ENCODE measurements around the gene DOCK6. TPM values are rescaled to one million over a fixed set of nuclear protein-coding genes. Genes with fewer than 3 reads are reported as not detected.
A peak's percentile ranks its signal among the peaks of the same experiment; 100 is the strongest.

DOCK6 gene
- total and polyA plus RNA-seq, 2 of the 13 experiments (the other 11 are each of a cell fraction or from before 2014, with no cell fraction given): 5.4 to 38.1 TPM

DNA sequence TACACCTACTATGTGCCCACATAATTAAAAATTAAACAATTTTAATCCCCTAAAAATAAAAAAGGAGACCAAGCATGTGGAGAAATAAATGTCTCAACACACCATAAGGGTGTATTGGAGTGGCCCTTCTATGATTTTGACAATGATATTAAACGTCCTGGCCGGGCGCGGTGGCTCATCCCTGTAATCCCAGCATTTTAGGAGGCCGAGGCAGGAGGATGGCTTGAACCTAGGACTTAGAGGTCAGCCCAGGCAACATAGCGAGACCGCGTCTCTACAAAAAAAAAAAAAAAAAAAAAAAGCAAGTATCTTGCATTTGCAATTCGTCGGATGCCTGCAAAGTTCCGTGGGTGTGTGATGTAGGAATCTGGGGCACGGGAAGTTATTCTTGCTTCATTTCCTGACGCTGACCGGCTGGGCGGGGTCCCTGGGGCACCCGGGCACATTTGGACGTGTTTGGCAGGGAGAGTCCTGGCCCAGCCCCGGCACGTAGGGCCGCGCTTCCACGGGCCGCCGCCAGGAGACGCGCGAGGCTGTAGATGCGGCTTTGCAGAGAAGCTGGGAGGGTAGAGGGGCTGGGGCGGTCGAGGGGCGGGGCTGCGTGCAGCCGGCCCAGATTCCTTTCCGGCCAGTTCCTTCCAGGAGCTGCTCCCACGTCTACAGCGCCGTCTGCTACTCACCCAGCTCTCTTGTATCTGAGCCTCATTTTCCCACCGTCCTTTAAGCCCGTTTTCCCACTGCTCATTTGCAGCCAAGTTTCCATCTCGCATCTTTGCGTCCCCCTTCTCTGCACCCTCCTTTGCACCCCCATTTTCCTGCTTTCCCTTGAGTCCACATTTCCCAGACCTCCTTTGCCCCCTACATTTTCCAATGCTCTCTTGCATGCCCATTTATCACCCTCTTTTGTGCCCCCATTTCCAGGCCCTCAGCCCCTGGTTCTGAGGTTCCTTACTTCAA lies 31.4 kb upstream of the DOCK6 start (continued):
- TF ChIP-seq, protein P1, sequence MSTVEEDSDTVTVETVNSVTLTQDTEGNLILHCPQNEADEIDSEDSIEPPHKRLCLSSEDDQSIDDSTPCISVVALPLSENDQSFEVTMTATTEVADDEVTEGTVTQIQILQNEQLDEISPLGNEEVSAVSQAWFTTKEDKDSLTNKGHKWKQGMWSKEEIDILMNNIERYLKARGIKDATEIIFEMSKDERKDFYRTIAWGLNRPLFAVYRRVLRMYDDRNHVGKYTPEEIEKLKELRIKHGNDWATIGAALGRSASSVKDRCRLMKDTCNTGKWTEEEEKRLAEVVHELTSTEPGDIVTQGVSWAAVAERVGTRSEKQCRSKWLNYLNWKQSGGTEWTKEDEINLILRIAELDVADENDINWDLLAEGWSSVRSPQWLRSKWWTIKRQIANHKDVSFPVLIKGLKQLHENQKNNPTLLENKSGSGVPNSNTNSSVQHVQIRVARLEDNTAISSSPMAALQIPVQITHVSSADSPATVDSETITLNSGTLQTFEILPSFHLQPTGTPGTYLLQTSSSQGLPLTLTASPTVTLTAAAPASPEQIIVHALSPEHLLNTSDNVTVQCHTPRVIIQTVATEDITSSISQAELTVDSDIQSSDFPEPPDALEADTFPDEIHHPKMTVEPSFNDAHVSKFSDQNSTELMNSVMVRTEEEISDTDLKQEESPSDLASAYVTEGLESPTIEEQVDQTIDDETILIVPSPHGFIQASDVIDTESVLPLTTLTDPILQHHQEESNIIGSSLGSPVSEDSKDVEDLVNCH (CRISPR knock-in tag; IDR thresholded peaks at IDR 0.05): no peak
- peak; percentile 50; the same call in 1 of the 2 replicates for TF ChIP-seq MTA1 (CRISPR knock-in tag; IDR thresholded peaks at IDR 0.05; ENCODE audit: borderline replicate concordance)
- TF ChIP-seq, protein P2, sequence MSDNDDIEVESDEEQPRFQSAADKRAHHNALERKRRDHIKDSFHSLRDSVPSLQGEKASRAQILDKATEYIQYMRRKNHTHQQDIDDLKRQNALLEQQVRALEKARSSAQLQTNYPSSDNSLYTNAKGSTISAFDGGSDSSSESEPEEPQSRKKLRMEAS (IDR thresholded peaks at IDR 0.05): peak; percentile 17; the same call in 1 of the 2 replicates
- no peak for TF ChIP-seq ZNF432 (CRISPR knock-in tag; IDR thresholded peaks at IDR 0.05; ENCODE audit: borderline replicate concordance)
- TF ChIP-seq ZNF776 (CRISPR knock-in tag; IDR thresholded peaks at IDR 0.05): no peak
- TF ChIP-seq ZSCAN22 (CRISPR knock-in tag; IDR thresholded peaks at IDR 0.05): no peak
- no peak for TF ChIP-seq ZNF256 (CRISPR knock-in tag; conservative IDR thresholded peaks at IDR 0.05)
- peak; percentile 60 for TF ChIP-seq TBX2 (CRISPR knock-in tag; IDR thresholded peaks at IDR 0.05; ENCODE audit: borderline replicate concordance)
- TF ChIP-seq ZNF614 (CRISPR knock-in tag; IDR thresholded peaks at IDR 0.05; ENCODE audit: borderline replicate concordance): no peak
- TF ChIP-seq MYC (CRISPR knock-in tag; IDR thresholded peaks at IDR 0.05; ENCODE audit: borderline replicate concordance): peak; percentile 62; the same call in 1 of the 2 replicates
- TF ChIP-seq ZMYM4 (CRISPR knock-in tag; IDR thresholded peaks at IDR 0.05): peak; percentile 33; the same call in 1 of the 2 replicates
- TF ChIP-seq ZNF607 (CRISPR knock-in tag; IDR thresholded peaks at IDR 0.05; ENCODE audit: borderline replicate concordance): no peak
- no peak for TF ChIP-seq JUNB (CRISPR knock-in tag; IDR thresholded peaks at IDR 0.05; ENCODE audit: borderline replicate concordance)
- TF ChIP-seq WIZ (CRISPR knock-in tag; IDR thresholded peaks at IDR 0.05): no peak
- TF ChIP-seq ZBTB38 (CRISPR knock-in tag; IDR thresholded peaks at IDR 0.05): peak; percentile 75; the same call in 1 of the 2 replicates
- TF ChIP-seq, protein P3, sequence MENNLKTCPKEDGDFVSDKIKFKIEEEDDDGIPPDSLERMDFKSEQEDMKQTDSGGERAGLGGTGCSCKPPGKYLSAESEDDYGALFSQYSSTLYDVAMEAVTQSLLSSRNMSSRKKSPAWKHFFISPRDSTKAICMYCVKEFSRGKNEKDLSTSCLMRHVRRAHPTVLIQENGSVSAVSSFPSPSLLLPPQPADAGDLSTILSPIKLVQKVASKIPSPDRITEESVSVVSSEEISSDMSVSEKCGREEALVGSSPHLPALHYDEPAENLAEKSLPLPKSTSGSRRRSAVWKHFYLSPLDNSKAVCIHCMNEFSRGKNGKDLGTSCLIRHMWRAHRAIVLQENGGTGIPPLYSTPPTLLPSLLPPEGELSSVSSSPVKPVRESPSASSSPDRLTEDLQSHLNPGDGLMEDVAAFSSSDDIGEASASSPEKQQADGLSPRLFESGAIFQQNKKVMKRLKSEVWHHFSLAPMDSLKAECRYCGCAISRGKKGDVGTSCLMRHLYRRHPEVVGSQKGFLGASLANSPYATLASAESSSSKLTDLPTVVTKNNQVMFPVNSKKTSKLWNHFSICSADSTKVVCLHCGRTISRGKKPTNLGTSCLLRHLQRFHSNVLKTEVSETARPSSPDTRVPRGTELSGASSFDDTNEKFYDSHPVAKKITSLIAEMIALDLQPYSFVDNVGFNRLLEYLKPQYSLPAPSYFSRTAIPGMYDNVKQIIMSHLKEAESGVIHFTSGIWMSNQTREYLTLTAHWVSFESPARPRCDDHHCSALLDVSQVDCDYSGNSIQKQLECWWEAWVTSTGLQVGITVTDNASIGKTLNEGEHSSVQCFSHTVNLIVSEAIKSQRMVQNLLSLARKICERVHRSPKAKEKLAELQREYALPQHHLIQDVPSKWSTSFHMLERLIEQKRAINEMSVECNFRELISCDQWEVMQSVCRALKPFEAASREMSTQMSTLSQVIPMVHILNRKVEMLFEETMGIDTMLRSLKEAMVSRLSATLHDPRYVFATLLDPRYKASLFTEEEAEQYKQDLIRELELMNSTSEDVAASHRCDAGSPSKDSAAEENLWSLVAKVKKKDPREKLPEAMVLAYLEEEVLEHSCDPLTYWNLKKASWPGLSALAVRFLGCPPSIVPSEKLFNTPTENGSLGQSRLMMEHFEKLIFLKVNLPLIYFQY (CRISPR knock-in tag; IDR thresholded peaks at IDR 0.05; ENCODE audit: borderline replicate concordance): peak; percentile 39; the same call in 1 of the 2 replicates
- TF ChIP-seq, protein P4, sequence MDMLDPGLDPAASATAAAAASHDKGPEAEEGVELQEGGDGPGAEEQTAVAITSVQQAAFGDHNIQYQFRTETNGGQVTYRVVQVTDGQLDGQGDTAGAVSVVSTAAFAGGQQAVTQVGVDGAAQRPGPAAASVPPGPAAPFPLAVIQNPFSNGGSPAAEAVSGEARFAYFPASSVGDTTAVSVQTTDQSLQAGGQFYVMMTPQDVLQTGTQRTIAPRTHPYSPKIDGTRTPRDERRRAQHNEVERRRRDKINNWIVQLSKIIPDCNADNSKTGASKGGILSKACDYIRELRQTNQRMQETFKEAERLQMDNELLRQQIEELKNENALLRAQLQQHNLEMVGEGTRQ (IDR thresholded peaks at IDR 0.05; ENCODE audit: low read depth, low read length): no peak
- TF ChIP-seq, protein P4 (CRISPR knock-in tag; IDR thresholded peaks at IDR 0.05; ENCODE audit: borderline replicate concordance): no peak
- TF ChIP-seq GTF2F1 (IDR thresholded peaks at IDR 0.05; ENCODE audit: low read length): no peak
- no peak for TF ChIP-seq ZNF329 (CRISPR knock-in tag; IDR thresholded peaks at IDR 0.05; ENCODE audit: low read depth)
- TF ChIP-seq THAP11 (CRISPR knock-in tag; IDR thresholded peaks at IDR 0.05): peak; percentile 43

All from HepG2 (cell line).